Osteoblast (primary cell): ENCODE data around the gene THTPA. TPM values are rescaled to one million over a fixed set of nuclear protein-coding genes. Genes with fewer than 3 reads are reported as not detected.
"Not testable (repeated sequence)": the region's sequence is repeated elsewhere in the genome, so short reads cannot be mapped to it uniquely, and the experiment has no call there.

ENCODE experiments used
- DNase-seq: peaks from one replicate; pipeline ENCODE4 v3.0.0; 2011; ENCODE audit warnings: low spot score, mixed read lengths; ENCODE audit not compliant: insufficient read length; ENCODE audit errors: missing footprints
- H2AFZ ChIP-seq: 2 replicates; pipeline ENCODE4 v1.6.0; 2011; ENCODE audit warnings: mild to moderate bottlenecking, low read length
- H3K27ac ChIP-seq: 2 replicates; pipeline ENCODE4 v1.5.1; 2011; ENCODE audit warnings: mild to moderate bottlenecking, low read depth, low read length, moderate library complexity
- H3K27me3 ChIP-seq: 2 replicates; pipeline ENCODE4 v1.6.0; 2012; ENCODE audit warnings: mild to moderate bottlenecking, control low read depth, inconsistent platforms, low read length, moderate library complexity; ENCODE audit not compliant: insufficient read depth
- H3K36me3 ChIP-seq: 2 replicates; pipeline ENCODE4 v1.5.1; 2011; ENCODE audit warnings: mild to moderate bottlenecking, low read length, control low read depth, moderate library complexity; ENCODE audit not compliant: insufficient read depth
- H3K4me1 ChIP-seq: 2 replicates; pipeline ENCODE4 v1.5.1; 2011; ENCODE audit warnings: mild to moderate bottlenecking, low read length, control low read depth, moderate library complexity; ENCODE audit not compliant: insufficient read depth
- H3K4me2 ChIP-seq: 2 replicates; pipeline ENCODE4 v1.6.0; 2011; ENCODE audit warnings: mild to moderate bottlenecking, low read length; ENCODE audit not compliant: insufficient read depth
- H3K4me3 ChIP-seq: fragments of 200-600 bp; sonication (generic); 3 replicates; pipeline ENCODE4 v1.5.1; 2012; ENCODE audit warnings: mild to moderate bottlenecking, low read length, inconsistent platforms; ENCODE audit not compliant: insufficient read depth
- H3K79me2 ChIP-seq: 2 replicates; pipeline ENCODE4 v1.6.0; 2012; ENCODE audit warnings: mild to moderate bottlenecking, low read length, control low read depth, inconsistent platforms; ENCODE audit not compliant: insufficient read depth
- H3K9me3 ChIP-seq: 2 replicates; pipeline ENCODE4 v1.5.1; 2011; ENCODE audit warnings: low read depth, low read length, control low read depth
- H4K20me1 ChIP-seq: 2 replicates; pipeline ENCODE4 v1.6.0; 2012; ENCODE audit warnings: mild to moderate bottlenecking, low read length, control low read depth; ENCODE audit not compliant: insufficient read depth
- CTCF ChIP-seq: IDR thresholded peaks from 2 replicates; pipeline ENCODE4 v1.5.1; 2011; ENCODE audit warnings: mild to moderate bottlenecking, low read depth, low read length, moderate library complexity; ENCODE audit errors: extremely low read depth
- total RNA-seq: library from RNA; depleted of rRNA; stranded (reverse); fragments of >200 nt; gene quantifications from 2 replicates; pipeline ENCODE4 v1.2.3, GENCODE V29; 2012

The THTPA gene
- total RNA-seq, 1 donor: 27.5 TPM

DNA sequence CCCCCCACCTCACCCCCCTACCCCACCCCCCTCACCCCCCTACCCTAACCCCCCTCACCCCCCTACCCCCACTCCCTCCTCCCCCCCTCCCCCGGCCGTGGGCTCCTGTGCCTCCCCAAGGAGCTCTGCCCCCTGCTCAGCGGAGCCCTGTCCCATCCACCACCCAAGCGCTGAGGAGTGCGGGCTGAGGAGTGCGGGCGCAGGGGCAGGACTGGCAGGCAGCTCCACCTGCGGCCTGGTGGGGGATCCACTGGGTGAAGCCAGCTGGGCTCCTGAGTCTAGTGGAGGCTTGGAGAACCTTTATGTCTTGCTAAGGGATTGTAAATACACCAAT is 24.8 kb downstream of the THTPA start:
- H3K4me3 ChIP-seq: no peak overlapping the region
- TF ChIP-seq CTCF: no peak
- no peak overlapping the region for H3K27ac ChIP-seq
- H3K27me3 ChIP-seq: peaks cover 30% of the 10 kb centered on the region
- no peaks in the 10 kb centered on the region for H3K9me3 ChIP-seq
- H2AFZ ChIP-seq: no peak overlapping the region
- H3K79me2 ChIP-seq: no peaks in the 10 kb centered on the region
- no peaks in the 10 kb centered on the region for H4K20me1 ChIP-seq
- H3K36me3 ChIP-seq: no peaks in the 10 kb centered on the region
- H3K4me1 ChIP-seq: no peaks in the 10 kb centered on the region
- DNase-seq: no peak
- H3K4me2 ChIP-seq: no peak overlapping the region

- H4K20me1 ChIP-seq: no peaks in the 10 kb centered on the region
- no peak overlapping the region for H3K4me3 ChIP-seq
- no peaks in the 10 kb centered on the region for H3K9me3 ChIP-seq
- DNase-seq: no peak
- H3K79me2 ChIP-seq: no peaks in the 10 kb centered on the region
- TF ChIP-seq CTCF: no peak
- H2AFZ ChIP-seq: no peak overlapping the region
- H3K4me1 ChIP-seq: no peaks in the 10 kb centered on the region
- peaks cover 12% of the 10 kb centered on the region for H3K27me3 ChIP-seq
- H3K36me3 ChIP-seq: no peaks in the 10 kb centered on the region
- H3K27ac ChIP-seq: no peak overlapping the region
- H3K4me2 ChIP-seq: no peak overlapping the region
Observed at GRCh38 chr14:23582906-23583760, 27.1 kb downstream of the THTPA start.

DNA sequence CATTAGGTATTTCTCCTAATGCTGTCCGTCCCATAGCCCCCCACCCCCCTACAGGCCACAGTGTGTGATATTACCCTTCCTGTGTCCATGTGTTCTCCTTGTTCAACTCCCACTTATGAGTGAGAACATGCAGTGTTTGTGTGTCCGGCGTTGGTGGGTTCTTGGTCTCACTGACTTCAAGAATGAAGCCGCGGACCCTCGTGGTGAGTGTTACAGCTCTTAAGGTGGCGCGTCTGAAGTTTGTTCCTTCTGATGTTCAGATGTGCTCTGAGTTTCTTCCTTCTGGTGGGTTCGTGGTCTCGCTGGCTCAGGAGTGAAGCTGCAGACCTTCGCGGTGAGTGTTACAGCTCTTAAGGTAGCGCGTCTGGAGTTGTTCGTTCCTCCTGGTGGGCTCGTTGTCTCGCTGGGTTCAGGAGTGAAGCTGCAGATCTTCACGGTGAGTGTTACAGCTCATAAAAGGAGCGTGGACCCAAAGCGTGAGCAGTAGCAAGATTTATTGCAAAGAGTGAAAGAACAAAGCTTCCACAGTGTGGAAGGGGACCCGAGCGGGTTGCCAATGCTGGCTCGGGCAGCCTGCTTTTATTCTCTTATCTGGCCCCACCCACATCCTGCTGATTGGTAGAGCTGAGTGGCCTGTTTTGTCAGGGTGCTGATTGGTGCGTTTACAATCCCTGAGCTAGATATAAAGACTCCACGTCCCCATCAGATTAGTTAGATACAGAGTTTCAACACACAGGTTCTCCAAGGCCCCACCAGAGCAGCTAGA is 27.9 kb downstream of the THTPA start:
- not testable (repeated sequence) for H2AFZ ChIP-seq, H3K9me3 ChIP-seq, DNase-seq, H3K27me3 ChIP-seq, H3K4me3 ChIP-seq, H3K79me2 ChIP-seq, H3K4me1 ChIP-seq, H3K27ac ChIP-seq, H4K20me1 ChIP-seq, H3K36me3 ChIP-seq, H3K4me2 ChIP-seq

GRCh38 chr14:23584527-23585203 is 28.6 kb downstream of the THTPA start:
- H3K27ac ChIP-seq, H3K79me2 ChIP-seq, H3K36me3 ChIP-seq, H2AFZ ChIP-seq, H3K4me1 ChIP-seq, H3K4me2 ChIP-seq, H4K20me1 ChIP-seq, DNase-seq, H3K9me3 ChIP-seq, H3K4me3 ChIP-seq, H3K27me3 ChIP-seq: not testable (repeated sequence)
